GM18909 (cell line): Measurements from ENCODE around the gene ADARB2.
"Not testable (repeated sequence)": the region's sequence is repeated elsewhere in the genome, so short reads cannot be mapped to it uniquely, and the experiment has no call there.

Experiments used
- ATAC-seq: cut with Tn5 transposase; IDR thresholded peaks from one replicate; pipeline ENCODE4 v1.9.1; 2021; ENCODE audit warnings: mild to moderate bottlenecking; ENCODE audit not compliant: unreplicated experiment, poor library complexity

The ADARB2 gene

DNA sequence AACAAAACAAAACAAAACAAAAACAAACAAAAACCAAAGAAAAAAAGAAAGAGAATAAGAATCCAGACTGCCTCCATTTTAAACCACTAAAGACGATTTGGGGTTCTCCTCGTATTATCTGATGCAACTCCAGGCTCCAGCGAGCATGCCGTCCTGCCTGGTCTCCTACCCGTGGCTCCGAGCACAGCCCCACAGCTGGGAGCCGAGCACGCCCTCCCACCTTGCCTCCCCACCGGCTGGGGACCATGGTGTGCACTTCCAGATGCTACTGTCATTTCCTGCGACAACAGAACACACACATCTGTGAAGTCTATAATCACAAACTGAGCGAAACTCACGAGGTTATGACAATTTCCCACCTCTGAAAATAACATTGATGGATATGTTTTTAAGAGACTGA is 113.1 kb downstream of the ADARB2 start:
- ATAC-seq = no peak

GRCh38 chr10:1620803-1621202 is 116.5 kb downstream of the ADARB2 start:
- no peak for ATAC-seq

DNA sequence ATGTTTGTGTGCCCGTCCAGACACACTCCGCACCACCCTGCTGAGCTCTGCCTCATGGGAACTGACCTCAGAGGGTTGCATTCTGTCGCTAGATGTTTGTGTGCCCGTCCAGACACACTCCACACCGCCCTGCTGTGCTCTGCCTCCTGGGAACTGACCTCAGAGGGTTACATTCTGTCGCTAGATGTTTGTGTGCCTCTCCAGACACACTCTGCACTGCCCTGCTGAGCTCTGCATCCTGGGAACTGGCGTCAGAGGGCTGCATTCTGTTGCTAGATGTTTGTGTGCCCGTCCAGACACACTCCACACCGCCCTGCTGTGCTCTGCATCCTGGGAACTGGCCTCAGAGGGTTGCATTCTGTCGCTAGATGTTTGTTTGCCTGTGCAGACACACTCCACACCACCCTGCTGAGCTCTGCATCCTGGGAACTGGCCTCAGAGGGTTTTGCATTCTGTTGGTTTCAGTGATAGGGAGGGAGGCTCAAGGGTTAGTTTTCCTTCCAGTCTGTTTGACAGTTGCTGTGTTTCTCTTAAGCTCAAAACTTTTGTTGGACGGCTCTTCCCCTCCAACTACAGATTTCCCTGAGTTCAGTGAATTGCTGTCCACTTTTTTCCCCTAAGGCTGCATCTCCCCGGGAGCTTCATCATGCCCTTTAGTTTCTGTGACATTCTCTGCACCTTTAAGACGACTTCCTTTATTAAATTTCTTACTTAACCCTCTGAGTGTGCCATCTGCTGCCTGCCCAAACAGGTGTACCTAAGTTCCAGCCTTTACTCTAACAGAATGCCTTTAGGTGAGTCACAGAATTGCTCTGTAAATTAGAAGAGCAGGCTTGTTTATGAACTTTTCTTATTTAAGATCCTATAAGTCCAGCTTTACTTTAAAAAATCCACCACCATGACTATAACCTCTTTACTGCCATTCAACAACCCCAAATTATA is 119.7 kb downstream of the ADARB2 start:
- not testable (repeated sequence) for ATAC-seq

DNA sequence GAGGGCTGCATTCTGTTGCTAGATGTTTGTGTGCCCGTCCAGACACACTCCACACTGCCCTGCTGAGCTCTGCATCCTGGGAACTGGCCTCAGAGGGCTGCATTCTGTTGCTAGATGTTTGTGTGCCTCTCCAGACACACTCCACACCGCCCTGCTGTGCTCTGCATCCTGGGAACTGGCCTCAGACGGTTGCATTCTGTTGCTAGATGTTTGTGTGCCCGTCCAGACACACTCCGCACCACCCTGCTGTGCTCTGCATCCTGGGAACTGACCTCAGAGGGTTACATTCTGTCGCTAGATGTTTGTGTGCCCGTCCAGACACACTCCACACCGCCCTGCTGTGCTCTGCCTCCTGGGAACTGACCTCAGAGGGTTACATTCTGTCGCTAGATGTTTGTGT is 120.6 kb downstream of the ADARB2 start:
- ATAC-seq = not testable (repeated sequence)

DNA sequence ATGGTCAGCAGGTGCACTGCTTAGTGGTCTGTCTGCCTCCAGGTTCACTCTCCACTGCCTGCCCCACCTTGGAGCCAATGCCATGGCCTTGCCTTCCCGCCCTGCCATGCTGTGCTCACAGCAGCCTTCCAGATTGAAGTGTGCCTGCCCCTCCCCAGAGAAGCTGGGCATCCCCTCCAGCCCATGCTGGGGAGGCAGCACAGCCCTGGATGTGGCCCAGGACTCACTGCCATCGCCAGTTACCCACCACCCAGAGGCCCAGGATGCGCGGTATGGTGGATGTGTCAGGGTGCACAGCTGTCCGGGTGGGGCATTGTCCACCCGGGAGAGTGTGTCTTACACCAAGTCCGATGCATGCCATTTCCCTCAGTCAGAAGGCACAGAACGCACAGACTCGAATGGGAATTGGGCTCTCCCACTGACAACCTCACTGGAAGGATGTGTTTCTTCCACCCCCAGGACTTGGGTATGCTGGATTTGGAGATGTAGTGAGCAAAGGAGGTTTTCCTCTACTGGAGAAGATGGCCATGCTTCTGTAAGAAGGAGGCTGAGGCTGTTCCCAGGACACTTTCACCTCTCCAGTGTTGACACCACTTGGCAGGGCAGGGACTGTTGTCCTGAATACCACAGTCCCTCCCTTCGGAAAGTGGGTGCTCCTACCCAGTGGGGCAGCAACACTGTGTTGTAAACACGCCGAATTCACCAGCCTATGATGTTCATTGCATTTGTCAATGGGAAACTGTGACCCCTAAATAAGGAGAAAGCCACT is 122.0 kb downstream of the ADARB2 start:
- ATAC-seq = no peak

GRCh38 chr10:1613511-1613910 is 123.8 kb downstream of the ADARB2 start:
- ATAC-seq = no peak

GRCh38 chr10:1612908-1613307 is 124.4 kb downstream of the ADARB2 start:
- ATAC-seq = no peak

- no peak for ATAC-seq
Observed at GRCh38 chr10:1611936-1612550, 125.3 kb downstream of the ADARB2 start.

- no peak for ATAC-seq
Observed at GRCh38 chr10:1610986-1611770, 126.1 kb downstream of the ADARB2 start.

DNA sequence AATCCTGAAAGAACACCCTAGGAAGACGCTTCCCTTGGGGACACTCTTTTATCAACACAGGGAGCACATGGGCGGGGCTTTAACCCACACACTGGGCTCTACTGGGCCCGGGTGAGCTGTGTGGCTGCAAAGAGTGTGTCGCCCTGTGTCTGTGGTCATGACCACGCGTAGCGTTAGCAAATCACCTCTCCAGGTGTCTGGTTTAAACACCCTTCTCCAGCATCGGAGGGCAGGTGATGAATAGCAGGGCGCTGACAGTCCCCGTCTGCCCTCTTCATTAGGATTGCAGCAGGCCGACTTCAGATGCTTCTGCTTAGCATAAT is 127.7 kb downstream of the ADARB2 start:
- ATAC-seq = no peak

DNA sequence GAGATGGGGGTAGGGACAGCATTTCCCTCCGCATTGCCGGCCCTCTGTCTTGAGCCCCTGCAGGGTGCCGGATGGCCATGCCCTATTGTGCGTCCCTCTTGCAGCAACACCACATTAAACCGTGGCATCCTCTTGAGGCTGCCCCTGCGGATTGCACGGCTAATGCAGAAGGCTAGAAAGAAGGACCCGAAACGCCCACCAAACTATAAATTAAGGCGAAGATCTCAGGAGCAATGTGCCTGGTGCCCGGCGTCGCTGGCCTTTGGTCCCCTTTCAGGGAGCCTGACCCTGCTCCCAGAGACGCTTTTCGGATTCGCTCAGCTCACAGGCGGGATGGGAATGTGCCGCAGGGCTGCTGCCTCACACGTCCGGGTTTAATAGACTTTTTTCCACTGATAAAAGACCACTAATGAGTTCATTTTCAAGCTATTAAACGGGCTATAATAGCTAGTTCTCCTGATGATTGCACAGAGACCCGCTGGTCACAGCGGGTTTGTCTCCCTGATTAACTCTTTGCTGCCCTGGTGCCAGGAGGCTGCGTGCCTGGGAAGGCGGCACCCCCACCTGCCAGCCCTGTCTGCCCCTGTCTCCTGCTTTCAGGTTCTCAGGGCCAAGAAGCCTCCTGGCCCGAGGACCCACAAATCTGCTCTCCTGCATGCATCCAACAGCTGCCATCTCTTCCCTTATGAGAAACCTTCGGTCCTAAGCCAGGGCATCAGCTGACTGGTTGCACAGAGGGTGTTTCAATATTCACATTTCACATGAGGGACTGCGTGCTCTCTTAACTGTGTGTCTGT is 128.3 kb downstream of the ADARB2 start:
- ATAC-seq = no peak

- ATAC-seq = no peak
Observed at GRCh38 chr10:1608408-1608807, 128.9 kb downstream of the ADARB2 start.

- ATAC-seq = no peak
Observed at GRCh38 chr10:1607466-1607865, 129.9 kb downstream of the ADARB2 start.

DNA sequence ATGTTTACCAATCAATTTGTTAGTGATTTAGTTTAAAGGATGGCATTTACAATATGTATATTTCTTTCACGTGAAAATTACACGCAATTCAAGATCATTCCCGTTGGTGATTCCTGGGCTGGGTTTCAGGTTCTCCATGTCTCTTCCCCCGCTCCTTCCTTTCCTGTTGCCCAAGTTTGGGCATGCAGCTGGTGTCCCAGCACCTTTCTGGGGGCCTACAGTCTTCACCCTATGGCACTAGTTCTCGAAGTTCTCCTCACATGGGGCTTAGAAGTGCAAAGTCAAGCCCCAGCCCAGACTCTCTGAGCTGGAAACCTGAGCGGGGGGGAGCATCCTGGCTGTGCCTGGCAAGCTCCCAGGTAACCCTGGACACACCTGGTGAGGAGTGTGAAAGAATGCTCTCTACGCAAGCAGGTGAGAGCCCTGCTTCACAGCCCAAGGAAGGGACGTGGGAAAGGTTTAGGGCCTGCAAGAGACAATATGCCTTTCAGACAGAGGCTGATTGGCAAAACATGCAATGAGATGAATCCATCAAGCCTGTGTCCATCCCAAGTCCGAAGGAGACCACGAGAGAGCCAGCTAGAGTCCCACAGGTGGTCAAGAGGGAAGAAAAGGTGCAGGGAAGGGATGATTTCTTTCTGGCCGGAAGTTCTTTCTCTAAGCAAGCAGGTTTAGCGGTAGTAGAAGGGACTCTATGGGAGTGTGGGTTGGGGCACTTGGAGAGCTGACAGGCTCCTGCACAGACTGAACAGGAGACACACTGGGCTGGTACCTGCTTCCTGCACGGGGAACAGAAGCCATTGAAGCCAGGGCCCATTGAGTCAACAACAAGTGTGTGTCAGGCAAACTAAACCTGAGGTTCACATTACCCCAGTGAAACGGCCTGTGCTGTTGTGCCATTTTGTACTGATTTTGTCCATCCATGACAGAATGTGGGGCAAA is 131.1 kb downstream of the ADARB2 start:
- ATAC-seq = no peak

GRCh38 chr10:1605121-1605520 is 132.2 kb downstream of the ADARB2 start:
- no peak for ATAC-seq

- ATAC-seq = no peak
Observed at GRCh38 chr10:1604246-1604645, 133.1 kb downstream of the ADARB2 start.

DNA sequence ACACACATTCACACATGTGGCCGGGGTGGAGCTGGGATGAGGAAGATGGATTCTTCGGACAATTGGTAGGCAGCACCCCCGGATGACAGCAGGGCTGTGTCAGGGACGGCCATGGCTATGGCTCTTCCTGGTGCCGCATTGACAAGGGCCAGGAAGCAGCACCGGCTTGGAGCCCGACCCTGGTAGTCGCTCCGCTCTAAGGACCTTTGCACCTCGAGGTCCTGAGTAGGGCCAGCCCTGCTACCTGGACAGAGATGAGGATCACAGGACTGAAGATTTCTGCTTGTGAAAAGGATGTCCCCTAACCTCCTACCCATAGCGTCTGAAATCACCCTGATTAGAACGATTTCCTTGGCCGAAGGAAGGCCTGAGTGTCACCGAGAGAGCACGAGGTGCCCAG is 134.1 kb downstream of the ADARB2 start:
- ATAC-seq = no peak

GRCh38 chr10:1602037-1602484 is 135.3 kb downstream of the ADARB2 start:
- ATAC-seq = no peak
